Hepatic stellate cell (primary cell): Measurements from ENCODE around the gene NLN.

ENCODE experiments used
- DNase-seq: peaks from one replicate; pipeline ENCODE4 v3.0.0; 2011; ENCODE audit warnings: low spot score

NLN gene

DNA sequence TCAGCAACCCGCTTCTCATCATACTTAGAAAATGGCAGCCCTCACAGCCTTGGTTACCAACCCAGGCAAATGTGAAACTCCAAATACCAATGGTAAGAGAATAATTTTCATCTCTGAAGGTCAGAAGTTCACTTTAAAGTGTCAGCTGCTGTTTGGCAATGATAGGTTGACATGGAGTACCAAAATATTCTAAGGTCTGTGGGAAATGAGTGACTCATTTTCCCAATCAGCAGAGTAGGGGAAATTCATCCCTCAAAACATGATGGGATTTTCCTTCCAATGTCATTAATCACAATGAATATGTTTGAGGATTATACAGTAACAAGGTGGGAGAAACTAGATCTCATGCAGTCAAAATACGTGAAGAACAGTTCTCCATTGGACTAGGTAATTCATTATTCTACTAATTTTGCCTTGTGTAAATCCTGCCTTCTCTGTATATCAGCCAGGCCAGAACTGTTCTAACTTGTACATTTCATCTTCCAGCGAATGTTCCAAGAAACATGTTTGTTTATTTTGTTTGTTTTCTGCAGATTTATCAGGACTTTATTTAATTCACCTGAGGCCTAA, 151.3 kb downstream of the NLN start:
- no peak for DNase-seq

DNA sequence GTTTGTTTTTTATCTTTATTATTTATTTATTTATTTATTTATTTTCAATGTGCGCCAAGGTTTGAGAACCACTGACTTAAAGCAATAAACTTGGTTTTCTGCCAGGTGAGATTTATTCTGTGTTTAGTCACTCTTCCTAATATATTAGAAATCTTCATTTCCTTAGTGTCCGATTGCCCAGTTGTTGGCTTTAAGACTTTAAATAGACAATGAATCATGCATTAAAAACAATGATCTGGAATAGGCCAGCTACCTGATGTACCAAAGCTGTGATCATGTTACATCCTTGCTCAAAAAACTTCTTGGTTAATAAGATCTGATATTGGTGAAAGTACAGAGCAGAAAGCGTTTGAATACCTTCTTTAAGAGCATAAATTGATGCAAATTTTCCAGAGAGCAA, 152.2 kb downstream of the NLN start:
- no peak for DNase-seq

DNA sequence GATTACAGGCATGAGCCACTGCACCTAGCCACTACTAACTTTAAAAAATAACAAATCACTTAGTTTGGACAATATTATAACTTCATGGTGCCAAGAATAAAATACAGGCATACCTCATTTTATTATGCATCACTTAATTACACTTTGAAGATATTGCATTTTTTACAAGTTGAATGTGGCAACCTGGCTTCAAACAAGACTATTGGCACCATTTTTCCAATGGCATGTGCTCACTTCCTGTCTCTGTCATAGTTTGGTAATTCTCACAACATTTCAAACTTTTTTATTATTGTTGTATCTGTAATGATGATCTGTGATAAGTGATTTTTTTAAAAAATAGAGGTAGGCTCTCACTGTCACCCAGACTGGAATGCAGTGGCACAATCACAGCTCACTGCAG, 154.5 kb downstream of the NLN start:
- DNase-seq = no peak

- no peak for DNase-seq
Measured at GRCh38 chr5:65876970-65877369, 155.0 kb downstream of the NLN start.
